Choroid plexus epithelial cell (primary cell): ENCODE measurements around the gene NEMP1.
"Not testable (repeated sequence)": the region's sequence is repeated elsewhere in the genome, so short reads cannot be mapped to it uniquely, and the experiment has no call there.

Experiments used
- DNase-seq: peaks from one replicate; pipeline ENCODE4 v3.0.0-alpha.2; 2010; ENCODE audit warnings: low read depth
- H3K4me3 ChIP-seq: 2 replicates; pipeline ENCODE4 v1.5.1; 2011; ENCODE audit warnings: low read depth, mild to moderate bottlenecking, control low read depth, low read length, moderate library complexity
- CTCF ChIP-seq: conservative IDR thresholded peaks from 2 replicates; pipeline ENCODE4 v1.5.1; 2011; ENCODE audit warnings: low read depth, mild to moderate bottlenecking, control low read depth, inconsistent platforms, low read length, moderate library complexity

NEMP1 gene

GRCh38 chr12:57063991-57064685 lies 14.5 kb downstream of the NEMP1 start:
- TF ChIP-seq CTCF, result no peak
- DNase-seq, result no peak
- H3K4me3 ChIP-seq, result no peak overlapping the region

GRCh38 chr12:57058454-57058853 lies 20.1 kb downstream of the NEMP1 start:
- no peak overlapping the region for H3K4me3 ChIP-seq
- no peak for TF ChIP-seq CTCF
- no peak for DNase-seq

- DNase-seq, result no peak
- no peak for TF ChIP-seq CTCF
- H3K4me3 ChIP-seq, result no peak overlapping the region
Measured at GRCh38 chr12:57057067-57057751, 21.4 kb downstream of the NEMP1 start.

- DNase-seq, result no peak
- H3K4me3 ChIP-seq, result no peak overlapping the region
- no peak for TF ChIP-seq CTCF
Measured at GRCh38 chr12:57055824-57056223, 22.8 kb downstream of the NEMP1 start.

- DNase-seq, H3K4me3 ChIP-seq: not testable (repeated sequence)
Measured at GRCh38 chr12:57053901-57054300, 24.7 kb downstream of the NEMP1 start.

- DNase-seq, H3K4me3 ChIP-seq: not testable (repeated sequence)
Measured at GRCh38 chr12:57053146-57053545, 25.4 kb downstream of the NEMP1 start.

- no peak overlapping the region for H3K4me3 ChIP-seq
- DNase-seq, result no peak
- TF ChIP-seq CTCF, result no peak
Measured at GRCh38 chr12:57051011-57051410, 27.6 kb downstream of the NEMP1 start.

GRCh38 chr12:57049890-57050289 lies 28.7 kb downstream of the NEMP1 start, which contains the start of gene MYO1A:
TSS of gene MYO1A (minus strand) at chr12:57050129. CDS start at chr12:57048323, 1,806 bp downstream.
- DNase-seq, result peak; percentile 19
- no peak within 1 kb of the TSS for H3K4me3 ChIP-seq
- no peak for TF ChIP-seq CTCF
